GM12878 (cell line): Measurements from ENCODE around the gene NXNL1. TPM values are rescaled to one million over a fixed set of nuclear protein-coding genes. Genes with fewer than 3 reads are reported as not detected.

ENCODE experiments used
- ATAC-seq: fragments of 200-7000 bp; cut with Tn5 transposase; 3 replicates; pipeline ENCODE4 v1.9.1; 2020; ENCODE audit warnings: mild to moderate bottlenecking, moderate library complexity
- BruUV-seq: library from RNA; stranded (reverse); fragments of 400-500 nt; replicated peaks from 2 replicates; lab custom pipeline; 2021; lab: Mats Ljungman, UMichigan
- CTCF ChIA-PET: fragments of 300-600 bp; sonication (Branson Sonifier 250); formaldehyde crosslinking; extraction: SDS; loops from one replicate; lab custom pipeline; 2021; ENCODE audit warnings: inconsistent platforms; lab: Yijun Ruan, JAX
- POLR2A ChIA-PET: fragments of 350-600 bp; formaldehyde crosslinking; extraction: SDS; loops from one replicate; lab custom pipeline; 2021; ENCODE audit warnings: inconsistent platforms; lab: Charles Lee
- RAD21 ChIA-PET: fragments of 300-600 bp; sonication (Branson Sonifier 250); formaldehyde crosslinking; loops from one replicate; lab custom pipeline; 2023; ENCODE audit warnings: antibody characterized with exemption; ENCODE audit not compliant: unreplicated experiment; lab: Charles Lee
- SMC1A ChIA-PET: fragments of 300-600 bp; sonication (Branson Sonifier 250); formaldehyde crosslinking; loops from one replicate; lab custom pipeline; 2023; ENCODE audit not compliant: unreplicated experiment, uncharacterized antibody; lab: Charles Lee
- DNase-seq: peaks from one replicate; pipeline ENCODE4 v3.0.0-alpha.2; 2011; ENCODE audit warnings: low read depth, low spot score
- FAIRE-seq: peaks from 3 replicates; lab custom pipeline; 2011; peaks lifted over from hg19 to GRCh38; lab: Jason Lieb, UNC
- H2AFZ ChIP-seq: 2 replicates; pipeline ENCODE4 v1.6.0; 2011; ENCODE audit warnings: low read depth, low read length, control low read depth; ENCODE audit not compliant: control insufficient read depth
- H3K27ac ChIP-seq: 2 replicates; pipeline ENCODE4 v1.5.1; 2011; ENCODE audit warnings: control low read depth; ENCODE audit not compliant: control insufficient read depth, insufficient read depth
- H3K27me3 ChIP-seq, 2 experiments: replicated peaks in 1 of 2; 2 replicates each; pipeline versions ENCODE4 v1.6.0 to v1.6.1; 2011; ENCODE audit warnings: low read length in 1 of 2; ENCODE audit not compliant: control insufficient read depth in 2 of 2, insufficient read depth in 2 of 2
- H3K36me3 ChIP-seq, 2 experiments: 2 replicates each; pipeline ENCODE4 v1.5.1; 2011; ENCODE audit warnings: low read length in 1 of 2; ENCODE audit not compliant: control insufficient read depth in 2 of 2, insufficient read depth in 2 of 2
- H3K4me1 ChIP-seq: 2 replicates; pipeline ENCODE4 v1.6.1; 2011; ENCODE audit warnings: mild to moderate bottlenecking, low read length, moderate library complexity, mixed read lengths; ENCODE audit not compliant: control insufficient read depth, insufficient read depth
- H3K4me2 ChIP-seq: 2 replicates; pipeline ENCODE4 v1.6.0; 2011; ENCODE audit warnings: control low read depth; ENCODE audit not compliant: control insufficient read depth, insufficient read depth
- H3K4me3 ChIP-seq: fragments of 200-600 bp; sonication (generic); 2 replicates; pipeline ENCODE4 v1.5.1; 2016
- H3K79me2 ChIP-seq: 2 replicates; pipeline ENCODE4 v1.6.0; 2011; ENCODE audit warnings: low read length; ENCODE audit not compliant: control insufficient read depth, insufficient read depth
- H3K9ac ChIP-seq: 2 replicates; pipeline ENCODE4 v1.8.0; 2011; ENCODE audit warnings: low read length, control low read depth, mixed read lengths; ENCODE audit not compliant: control insufficient read depth, insufficient read depth
- H3K9me3 ChIP-seq: replicated peaks from 3 replicates; pipeline ENCODE4 v1.5.1; 2011; ENCODE audit warnings: mild to moderate bottlenecking, low read length; ENCODE audit not compliant: control insufficient read depth, insufficient read depth
- H4K20me1 ChIP-seq: 2 replicates; pipeline ENCODE4 v1.6.0; 2011; ENCODE audit not compliant: control insufficient read depth, insufficient read depth
- E2F4 ChIP-seq: IDR thresholded peaks from 2 replicates; pipeline ENCODE4 v1.6.1; 2012; ENCODE audit warnings: low read depth, low read length, improper control_type of control experiment
- E4F1 ChIP-seq: fragments of 450-650 bp; IDR thresholded peaks from 2 replicates; pipeline ENCODE4 v1.6.1; 2018; ENCODE audit warnings: borderline replicate concordance, mild to moderate bottlenecking; ENCODE audit not compliant: partially characterized antibody
- NFXL1 ChIP-seq: fragments of 450-650 bp; IDR thresholded peaks from 2 replicates; pipeline ENCODE4 v1.6.1; 2017; ENCODE audit warnings: antibody characterized with exemption, mild to moderate bottlenecking, borderline replicate concordance
- NKRF ChIP-seq: fragments of 450-650 bp; conservative IDR thresholded peaks from 2 replicates; pipeline ENCODE4 v1.6.1; 2017; ENCODE audit warnings: mild to moderate bottlenecking, moderate library complexity
- POU2F2 ChIP-seq: IDR thresholded peaks from 3 replicates; pipeline ENCODE4 v1.6.1; 2011; ENCODE audit warnings: low read depth, mild to moderate bottlenecking, low read length, borderline replicate concordance
- RUNX3 ChIP-seq: IDR thresholded peaks from 2 replicates; pipeline ENCODE4 v1.6.1; 2012; ENCODE audit warnings: low read length, inconsistent platforms
- SIX5 ChIP-seq: IDR thresholded peaks from 2 replicates; pipeline ENCODE4 v1.6.1; 2011; ENCODE audit warnings: mild to moderate bottlenecking, low read depth, low read length, moderate library complexity; ENCODE audit not compliant: severe bottlenecking
- SP1 ChIP-seq: IDR thresholded peaks from one replicate; pipeline ENCODE4 v1.6.1; 2011; ENCODE audit warnings: low read depth, low read length
- SUZ12 ChIP-seq: fragments of 200-600 bp; sonication (generic); IDR thresholded peaks from one replicate; pipeline ENCODE4 v1.6.1; 2018; ENCODE audit warnings: antibody characterized with exemption, mild to moderate bottlenecking; ENCODE audit not compliant: unreplicated experiment
- TAF1 ChIP-seq: IDR thresholded peaks from 2 replicates; pipeline ENCODE4 v1.6.1; 2011; ENCODE audit warnings: mild to moderate bottlenecking, low read depth, low read length, borderline replicate concordance
- TCF12 ChIP-seq: IDR thresholded peaks from 2 replicates; pipeline ENCODE4 v1.6.1; 2011; ENCODE audit warnings: low read depth, mild to moderate bottlenecking, low read length
- ZNF384 ChIP-seq: IDR thresholded peaks from 2 replicates; pipeline ENCODE4 v1.6.1; 2012; ENCODE audit warnings: low read depth, mild to moderate bottlenecking, low read length, improper control_type of control experiment, borderline replicate concordance
- WGBS: methylation state at CpG from one replicate; pipeline ENCODE4 v1.1.6; 2016; ENCODE audit warnings: low lambda C conversion rate; ENCODE audit not compliant: insufficient replicate concordance, insufficient coverage; ENCODE audit errors: missing lambda C conversion rate; 5-methylcytosine and 5-hydroxymethylcytosine counted together
- in situ Hi-C: fragments of 300-500 bp; cut with MboI; formaldehyde crosslinking; loops from 9 replicates; pipeline ENCODE4 v1.14.3; 2018; ENCODE audit warnings: mixed read lengths
- intact Hi-C: fragments of 100-400 bp; cut with micrococcal nuclease; formaldehyde crosslinking; loops from one replicate; pipeline ENCODE4 v1.14.2; 2022; ENCODE audit not compliant: unreplicated experiment
- polyA plus RNA-seq, 11 experiments: library from polyadenylated mRNA; depleted of rRNA in 4 of 11; unstranded in 6 of 11; stranded (reverse) in 5 of 11; fragments of >200 nt; fragmentation: Nextera tagmentation in 4 of 11; fragmentation: Illumina TruSeq in 1 of 11; extraction: Ambion mirVana in 4 of 11; extraction: Trizol in 1 of 11; gene quantifications; 1 replicate in 1 of 11; 2 replicates in 10 of 11; pipeline versions ENCODE4 v1.2.1 to v1.2.3, GENCODE V29; 2011 to 2016; ENCODE audit warnings: inconsistent platforms in 2 of 11, missing spikeins in 2 of 11, low read depth in 1 of 11
- total RNA-seq, 4 experiments: library from RNA; depleted of rRNA in 3 of 4; stranded (reverse); fragments of >200 nt in 3 of 4; fragmentation: Illumina TruSeq in 1 of 4; extraction: Trizol in 1 of 4; gene quantifications; 2 replicates each; pipeline versions ENCODE4 v1.2.1 to v1.2.3, GENCODE V29; 2013 to 2021

The NXNL1 gene
- total and polyA plus RNA-seq, 10 of the 15 experiments (the other 5 are each of a cell fraction or from before 2014, with no cell fraction given) = not detected

GRCh38 chr19:17406046-17406886, 54.5 kb downstream of the NXNL1 start:
- Histone ChIP-seq H3K79me2 (peaks cover 78% of the 10 kb centered on the region), H3K27ac (peak overlapping the region; percentile 99), H3K27me3 (no peaks in the 10 kb centered on the region), H3K9me3 (no peaks in the 10 kb centered on the region), H3K36me3 (peaks cover 9 to 13% of the 10 kb centered on the region in 2 experiments), H3K4me3 (peak overlapping the region; percentile 83), H3K4me1 (peaks cover 6% of the 10 kb centered on the region), H3K4me2 (peak overlapping the region; percentile 73), H3K9ac (peak overlapping the region; percentile 95), H4K20me1 (peaks cover 3% of the 10 kb centered on the region; the same call in 1 of the 2 replicates), H2AFZ (peak overlapping the region; percentile 72; the same call in 1 of the 2 replicates)
- in situ Hi-C loops = no loop called here
- ChIA-PET CTCF (interaction anchor here (0.8 to 1.9 kb wide), 10 partner anchors 9 to 453 kb away, joined by 3 to 7 read pairs (median 3); partner anchors contain the start of gene MVB12A), POLR2A (interaction anchor here (0.6 to 3.6 kb wide), 8 partner anchors 14 to 330 kb away, joined by 3 to 46 read pairs (median 3); partner anchors contain the start of genes ABHD8, ANO8, DDA1 and MRPL34), SMC1A (interaction anchor here (0.7 to 3.1 kb wide), 4 partner anchors 13 to 147 kb away, joined by 3 to 26 read pairs (median 5); partner anchors contain the start of gene MVB12A), RAD21 (interaction anchor here (0.9 to 2.9 kb wide), 4 partner anchors 13 to 97 kb away, joined by 3 to 21 read pairs (median 5); partner anchors contain the start of genes DDA1 and MVB12A)
- FAIRE-seq (peak; percentile 41), DNase-seq (no peak), ATAC-seq (peak; percentile 39)
- 7% methylated on average over 10 of the region's 10 CpGs for WGBS
- intact Hi-C loops = no loop called here
- BruUV-seq = TSS peak; percentile 80
- TF ChIP-seq NKRF (no peak), SP1 (no peak), NFXL1 (no peak), TAF1 (peak; percentile 39; the same call in 1 of the 2 replicates), E2F4 (no peak), RUNX3 (peak; percentile 93), SUZ12 (no peak), TCF12 (no peak), E4F1 (no peak), SIX5 (no peak), ZNF384 (peak; percentile 45; the same call in 1 of the 2 replicates), POU2F2 (peak; percentile 1; the same call in 1 of the 3 replicates)
